ENCODE results near the gene OR6S1. TPM values are rescaled to one million over a fixed set of nuclear protein-coding genes. Genes with fewer than 3 reads are reported as not detected.
A peak's percentile ranks its signal among the peaks of the same experiment; 100 is the strongest.

Gene OR6S1
- total RNA-seq, 1 donor = not detected

- TF ChIP-seq CTCF (IDR thresholded peaks at IDR 0.05; ENCODE audit: insufficient read depth, low read depth, low read length) = no peak
- DNase-seq (ENCODE audit: low read depth) = peak; percentile 6
These were observed 27.3 kb downstream of the OR6S1 start for GRCh38 chr14:20614038-20614840.

GRCh38 chr14:20613094-20614037 is 28.1 kb downstream of the OR6S1 start:
- peak; percentile 96 for DNase-seq (ENCODE audit: low read depth)
- TF ChIP-seq CTCF (IDR thresholded peaks at IDR 0.05; ENCODE audit: insufficient read depth, low read depth, low read length) = peak; percentile 72
- peak overlapping the region; percentile 79 for H3K4me3 ChIP-seq (ENCODE audit: low read depth, low read length)

More at GRCh38 chr14:20614038-20614840, 27.3 kb downstream of the OR6S1 start:
- peak overlapping the region; percentile 79 for H3K4me3 ChIP-seq (ENCODE audit: low read depth, low read length)

- H3K4me3 ChIP-seq (ENCODE audit: low read depth, low read length) = no peak overlapping the region
- no peak for DNase-seq (ENCODE audit: low read depth)
- TF ChIP-seq CTCF (IDR thresholded peaks at IDR 0.05; ENCODE audit: insufficient read depth, low read depth, low read length) = no peak
These were observed 29.1 kb downstream of the OR6S1 start for GRCh38 chr14:20612403-20612802.

- DNase-seq (ENCODE audit: low read depth) = no peak
These were observed 30.2 kb downstream of the OR6S1 start for GRCh38 chr14:20611277-20611676.

GRCh38 chr14:20610002-20610765 is 31.3 kb downstream of the OR6S1 start:
- peak; percentile 68 for DNase-seq (ENCODE audit: low read depth)
- no peak for TF ChIP-seq CTCF (IDR thresholded peaks at IDR 0.05; ENCODE audit: insufficient read depth, low read depth, low read length)
- peak overlapping the region; percentile 95 for H3K4me3 ChIP-seq (ENCODE audit: low read depth, low read length)

More at GRCh38 chr14:20611277-20611676, 30.2 kb downstream of the OR6S1 start:
- no peak overlapping the region for H3K4me3 ChIP-seq (ENCODE audit: low read depth, low read length)
- no peak for TF ChIP-seq CTCF (IDR thresholded peaks at IDR 0.05; ENCODE audit: insufficient read depth, low read depth, low read length)

Measured in fibroblast of villous mesenchyme (primary cell).